Adipocyte (in vitro differentiated cells): ENCODE measurements around the gene UAP1.
A peak's percentile ranks its signal among the peaks of the same experiment; 100 is the strongest.
"Not testable (repeated sequence)": the region's sequence is repeated elsewhere in the genome, so short reads cannot be mapped to it uniquely, and the experiment has no call there.

Experiments used
- DNase-seq: peaks from one replicate; pipeline ENCODE4 v3.0.0-alpha.2; 2015; ENCODE audit warnings: low read depth
- H3K27me3 ChIP-seq: replicated peaks from 2 replicates; pipeline ENCODE4 v1.7.0; 2013; ENCODE audit warnings: mild to moderate bottlenecking, low read length, moderate library complexity; ENCODE audit not compliant: control insufficient read depth, insufficient read depth
- H3K36me3 ChIP-seq: 2 replicates; pipeline ENCODE4 v1.7.0; 2013; ENCODE audit warnings: low read length, mild to moderate bottlenecking, moderate library complexity; ENCODE audit not compliant: control insufficient read depth, insufficient read depth, severe bottlenecking
- H3K4me1 ChIP-seq: 2 replicates; pipeline ENCODE4 v1.7.0; 2013; ENCODE audit warnings: mild to moderate bottlenecking, low read length, moderate library complexity; ENCODE audit not compliant: control insufficient read depth, insufficient read depth
- H3K4me3 ChIP-seq: 2 replicates; pipeline ENCODE4 v1.7.0; 2013; ENCODE audit warnings: mild to moderate bottlenecking, low read length, moderate library complexity
- H3K9ac ChIP-seq: 2 replicates; pipeline ENCODE4 v1.7.0; 2013; ENCODE audit warnings: mild to moderate bottlenecking, low read length, moderate library complexity
- H3K9me3 ChIP-seq: 2 replicates; pipeline ENCODE4 v1.7.0; 2013; ENCODE audit warnings: mild to moderate bottlenecking, low read length, moderate library complexity; ENCODE audit not compliant: control insufficient read depth

The UAP1 gene

GRCh38 chr1:162566870-162567269 is 5.3 kb downstream of the UAP1 start:
- Histone ChIP-seq H3K36me3 (peaks cover 61% of the 10 kb centered on the region), H3K4me3 (no peak overlapping the region), H3K27me3 (no peaks in the 10 kb centered on the region), H3K4me1 (peaks cover 51% of the 10 kb centered on the region), H3K9me3 (no peaks in the 10 kb centered on the region), H3K9ac (no peak overlapping the region)
- DNase-seq = no peak

GRCh38 chr1:162568802-162569201 is 7.3 kb downstream of the UAP1 start:
- Histone ChIP-seq H3K4me3 (no peak overlapping the region), H3K9ac (no peak overlapping the region), H3K4me1 (peaks cover 66% of the 10 kb centered on the region), H3K9me3 (no peaks in the 10 kb centered on the region), H3K36me3 (peaks cover 66% of the 10 kb centered on the region), H3K27me3 (no peaks in the 10 kb centered on the region)
- no peak for DNase-seq

- Histone ChIP-seq H3K27me3 (no peaks in the 10 kb centered on the region), H3K9ac (peak overlapping the region; percentile 20), H3K4me3 (no peak overlapping the region), H3K36me3 (peaks cover 69% of the 10 kb centered on the region), H3K4me1 (peaks cover 54% of the 10 kb centered on the region), H3K9me3 (no peaks in the 10 kb centered on the region)
- no peak for DNase-seq
Observed at GRCh38 chr1:162570718-162571117, 9.2 kb downstream of the UAP1 start.

- H3K9me3 ChIP-seq, H3K4me3 ChIP-seq, DNase-seq, H3K27me3 ChIP-seq: not testable (repeated sequence)
- Histone ChIP-seq H3K9ac (peak overlapping the region; percentile 24), H3K4me1 (peaks cover 53% of the 10 kb centered on the region), H3K36me3 (peaks cover 68% of the 10 kb centered on the region)
Observed at GRCh38 chr1:162571121-162571520, 9.6 kb downstream of the UAP1 start.

DNA sequence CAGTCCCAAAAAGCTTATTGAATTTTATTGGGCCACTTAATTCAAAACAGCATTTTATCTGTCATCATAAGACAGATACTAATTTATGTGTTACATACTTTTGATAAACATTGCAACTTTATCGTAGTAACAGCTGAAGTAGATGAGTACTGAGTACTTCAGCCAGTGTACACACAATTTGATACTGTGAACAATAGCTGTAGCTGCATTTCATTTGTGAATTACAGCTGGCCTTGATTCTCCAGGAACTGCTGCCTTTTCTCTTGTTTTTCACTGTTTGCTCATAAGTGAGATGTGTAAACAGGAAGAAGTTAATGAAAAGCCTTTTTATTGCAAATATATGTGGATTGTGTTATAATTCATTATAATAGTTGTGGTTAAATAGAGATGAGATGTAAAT is 10.2 kb downstream of the UAP1 start:
- DNase-seq = no peak
- H3K9ac ChIP-seq = peak overlapping the region; percentile 24
- no peaks in the 10 kb centered on the region for H3K9me3 ChIP-seq

GRCh38 chr1:162573136-162573535 is 11.6 kb downstream of the UAP1 start:
- no peak for DNase-seq
- Histone ChIP-seq H3K27me3 (no peaks in the 10 kb centered on the region), H3K4me3 (no peak overlapping the region), H3K36me3 (peaks cover 67% of the 10 kb centered on the region), H3K4me1 (peaks cover 49% of the 10 kb centered on the region), H3K9ac (peak overlapping the region; percentile 11), H3K9me3 (no peaks in the 10 kb centered on the region)

More for the DNA sequence above, 10.2 kb downstream of the UAP1 start:
- H3K4me3 ChIP-seq = no peak overlapping the region
- peaks cover 53% of the 10 kb centered on the region for H3K4me1 ChIP-seq
- H3K27me3 ChIP-seq = no peaks in the 10 kb centered on the region
- peaks cover 68% of the 10 kb centered on the region for H3K36me3 ChIP-seq

DNA sequence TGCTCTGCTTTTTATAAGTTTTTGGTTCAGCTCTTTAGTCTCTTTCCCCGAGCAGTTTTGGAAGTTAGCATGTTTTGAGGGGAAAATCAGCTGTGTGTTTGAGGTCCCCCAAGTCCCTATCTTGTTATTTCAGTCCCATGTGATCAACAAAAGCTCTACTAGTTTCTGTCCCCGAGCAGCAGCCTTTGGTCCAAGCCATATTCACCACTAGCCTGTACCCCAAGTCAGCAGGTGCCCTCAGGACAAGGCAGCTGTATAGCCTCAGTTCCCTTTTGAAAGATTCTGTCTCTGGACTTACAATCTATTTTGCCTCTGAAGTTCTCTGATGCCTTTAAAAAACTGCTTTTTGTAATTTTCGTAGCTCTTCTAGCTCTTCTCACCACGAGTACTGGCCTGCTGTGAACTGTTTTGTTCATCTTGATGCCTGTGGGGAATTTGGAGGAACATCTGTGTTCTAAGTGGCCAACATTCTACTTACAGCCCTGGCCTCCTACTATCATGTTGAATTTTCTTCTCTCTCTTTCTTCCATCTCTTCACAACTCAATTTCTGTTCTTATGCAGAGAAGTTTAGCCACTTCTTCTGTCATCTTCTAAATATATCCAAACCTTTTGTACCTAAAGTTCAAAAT is 16.7 kb downstream of the UAP1 start:
- H3K9ac ChIP-seq = peak overlapping the region; percentile 44
- H3K27me3 ChIP-seq = no peaks in the 10 kb centered on the region
- H3K36me3 ChIP-seq = peaks cover 77% of the 10 kb centered on the region
- no peak for DNase-seq
- no peak overlapping the region for H3K4me3 ChIP-seq
- no peaks in the 10 kb centered on the region for H3K9me3 ChIP-seq
- peaks cover 34% of the 10 kb centered on the region for H3K4me1 ChIP-seq

DNA sequence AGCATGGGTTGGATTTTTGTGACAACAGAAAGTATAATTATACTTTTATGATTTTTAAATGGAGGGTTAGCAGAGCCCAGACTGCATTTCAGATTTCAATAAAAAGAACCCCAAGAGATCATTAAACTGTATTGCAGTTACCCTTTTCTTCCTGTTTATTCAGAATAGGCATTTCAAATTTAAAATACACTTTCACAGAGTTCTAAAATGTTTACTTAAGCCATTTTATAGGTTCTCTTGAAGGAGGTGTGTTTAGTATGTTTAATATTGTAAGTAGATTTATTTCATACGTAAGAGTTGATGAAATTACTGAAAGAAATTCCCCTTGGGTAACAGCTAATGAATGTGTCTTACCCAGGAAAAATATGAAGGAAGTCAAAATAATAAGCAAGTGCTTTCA is 17.4 kb downstream of the UAP1 start:
- H3K4me3 ChIP-seq = no peak overlapping the region
- H3K36me3 ChIP-seq = peaks cover 84% of the 10 kb centered on the region
- H3K9ac ChIP-seq = no peak overlapping the region
- H3K27me3 ChIP-seq = no peaks in the 10 kb centered on the region
- H3K9me3 ChIP-seq = no peaks in the 10 kb centered on the region
- peaks cover 27% of the 10 kb centered on the region for H3K4me1 ChIP-seq
- no peak for DNase-seq

GRCh38 chr1:162580308-162580707 is 18.8 kb downstream of the UAP1 start:
- Histone ChIP-seq H3K27me3 (no peaks in the 10 kb centered on the region), H3K36me3 (peaks cover 92% of the 10 kb centered on the region), H3K4me1 (peaks cover 21% of the 10 kb centered on the region), H3K4me3 (no peak overlapping the region), H3K9ac (no peak overlapping the region), H3K9me3 (no peaks in the 10 kb centered on the region)
- DNase-seq = no peak

DNA sequence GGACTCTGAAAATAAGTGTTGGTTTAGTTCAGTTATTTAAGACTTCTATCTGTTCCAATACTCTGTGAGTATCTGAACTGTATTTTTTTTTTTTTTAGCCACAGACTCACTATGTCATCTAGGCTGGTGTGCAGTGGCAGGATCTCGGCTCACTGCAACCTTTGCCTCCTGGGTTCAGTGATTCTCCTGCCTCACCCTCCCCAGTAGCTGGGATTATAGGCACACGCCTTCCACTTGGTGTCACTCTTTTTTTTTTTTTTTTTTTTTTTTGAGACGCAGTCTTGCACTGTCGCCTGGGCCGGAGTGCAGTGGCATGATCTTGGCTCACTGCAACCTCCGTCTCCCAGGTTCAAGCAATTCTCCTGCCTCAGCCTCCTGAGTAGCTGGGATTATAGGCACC is 21.4 kb downstream of the UAP1 start:
- H3K9ac ChIP-seq, H3K9me3 ChIP-seq, H3K4me3 ChIP-seq, DNase-seq, H3K27me3 ChIP-seq: not testable (repeated sequence)
- Histone ChIP-seq H3K36me3 (peaks cover 98% of the 10 kb centered on the region), H3K4me1 (peaks cover 12% of the 10 kb centered on the region)

DNA sequence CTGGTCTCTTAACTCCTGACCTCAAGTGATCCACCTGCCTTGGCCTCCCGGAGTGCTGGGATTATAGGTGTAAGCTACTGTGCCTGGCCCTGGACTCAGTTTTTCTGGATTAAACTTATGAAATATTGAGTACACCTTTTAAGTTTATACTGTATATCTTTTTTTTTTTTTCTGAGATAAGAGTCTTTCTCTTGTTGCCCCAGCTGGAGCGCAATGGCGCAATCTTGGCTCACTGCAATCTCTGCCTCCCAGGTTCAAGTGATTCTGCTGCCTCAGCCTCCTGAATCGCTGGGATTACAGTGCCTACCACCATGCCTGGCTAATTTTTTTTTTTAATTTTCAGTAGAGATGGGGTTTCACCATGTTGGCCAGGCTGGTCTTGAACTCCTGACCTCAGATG is 23.6 kb downstream of the UAP1 start:
- H3K36me3 ChIP-seq = peaks cover 96% of the 10 kb centered on the region
- H3K4me1 ChIP-seq, H3K4me3 ChIP-seq, H3K27me3 ChIP-seq, H3K9me3 ChIP-seq, H3K9ac ChIP-seq, DNase-seq: not testable (repeated sequence)

DNA sequence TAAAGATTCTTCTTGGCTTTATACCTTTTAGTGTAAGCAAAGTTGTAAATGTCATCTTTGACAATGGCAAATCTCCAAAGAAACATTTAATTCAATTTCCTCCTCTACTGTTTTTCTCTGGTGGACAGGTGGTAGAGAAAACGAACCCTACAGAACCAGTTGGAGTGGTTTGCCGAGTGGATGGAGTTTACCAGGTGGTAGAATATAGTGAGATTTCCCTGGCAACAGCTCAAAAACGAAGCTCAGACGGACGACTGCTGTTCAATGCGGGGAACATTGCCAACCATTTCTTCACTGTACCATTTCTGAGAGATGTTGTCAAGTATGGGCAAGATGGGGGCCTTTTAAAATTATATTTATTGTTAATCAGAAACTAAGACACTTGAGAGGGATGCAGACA is 25.8 kb downstream of the UAP1 start:
- Histone ChIP-seq H3K36me3 (peaks cover 95% of the 10 kb centered on the region), H3K27me3 (no peaks in the 10 kb centered on the region), H3K9ac (no peak overlapping the region), H3K9me3 (no peaks in the 10 kb centered on the region), H3K4me1 (no peaks in the 10 kb centered on the region), H3K4me3 (no peak overlapping the region)
- no peak for DNase-seq
